ENCODE results near the gene OVOL3. TPM values are rescaled to one million over a fixed set of nuclear protein-coding genes. Genes with fewer than 3 reads are reported as not detected.
"Not testable (repeated sequence)": the region's sequence is repeated elsewhere in the genome, so short reads cannot be mapped to it uniquely, and the experiment has no call there.

The OVOL3 gene
- not detected for polyA plus RNA-seq (ENCODE audit: insufficient read length in 10 of 10)
- long read RNA-seq, donor 1 = 0 reads
- long read RNA-seq, donor 2 = 0 reads
- long read RNA-seq, donor 3 = 0 reads
- long read RNA-seq, donor 4 = 0 reads
- long read RNA-seq, donor 5 = 0 reads
- long read RNA-seq, donor 6 = 0 reads
- long read RNA-seq, donor 7 = 0 reads
- long read RNA-seq, donor 8 = 0 reads
- long read RNA-seq, donor 9 = 0 reads

DNA sequence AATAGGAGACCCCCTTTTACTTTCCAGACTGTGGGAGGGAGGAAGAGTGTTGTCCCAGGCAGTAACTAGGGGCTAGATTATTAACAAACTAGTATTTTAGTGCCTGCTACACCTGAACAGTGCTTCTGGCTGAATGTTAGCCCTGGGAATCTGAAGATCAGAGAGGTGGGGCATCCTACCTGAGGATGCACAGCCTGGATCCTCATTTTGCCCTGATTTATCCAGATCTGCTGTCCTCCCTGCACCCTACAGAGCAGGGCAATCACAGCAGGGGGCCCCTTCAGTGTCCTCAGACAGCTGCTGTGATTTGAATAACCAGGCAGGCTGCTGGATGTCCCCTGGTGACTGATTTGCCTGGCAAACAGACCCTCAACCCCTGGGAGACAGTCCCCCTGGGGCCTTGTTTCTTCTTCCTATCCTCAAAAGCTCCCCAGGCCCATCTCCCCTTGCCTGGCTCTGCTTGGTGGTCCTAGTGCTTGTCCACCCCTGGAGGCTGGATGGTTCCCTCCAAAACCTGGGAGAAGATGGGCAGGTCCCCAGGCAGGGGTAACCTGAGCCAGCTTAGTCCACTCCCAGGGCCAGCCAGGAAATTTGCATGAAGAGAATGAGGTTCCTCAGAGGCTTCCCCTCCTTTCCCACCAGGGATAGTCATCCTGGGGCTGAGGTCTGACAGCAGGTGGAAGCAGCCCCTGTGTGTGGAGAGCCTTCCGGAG lies at the start of gene OVOL3:
OVOL3 (plus strand) TSS at position 657 of the 713 bp plus-strand sequence. CDS start 60 bp downstream, outside the sequence.
- DNase-seq = no peak

DNA sequence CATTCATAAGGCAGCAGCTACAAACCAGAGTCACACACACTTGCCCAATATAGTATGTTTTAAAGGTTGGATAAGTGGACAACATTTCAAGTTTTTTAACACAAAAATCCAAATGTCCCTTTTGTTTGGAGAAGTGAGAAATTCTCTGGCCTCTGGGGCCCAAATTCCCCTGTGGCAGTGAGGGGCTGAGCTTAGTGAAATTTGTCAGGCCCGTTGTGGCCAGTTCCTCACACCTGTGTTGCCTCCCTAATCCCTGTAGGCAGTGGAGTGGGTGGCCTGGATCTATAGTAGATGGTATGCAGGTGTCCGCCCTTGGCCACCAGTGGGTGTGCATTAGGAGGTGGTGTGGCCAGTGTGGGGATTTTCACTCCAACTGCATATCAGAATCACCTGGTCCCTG lies 49.6 kb upstream of the OVOL3 start:
- no peak for DNase-seq

DNA sequence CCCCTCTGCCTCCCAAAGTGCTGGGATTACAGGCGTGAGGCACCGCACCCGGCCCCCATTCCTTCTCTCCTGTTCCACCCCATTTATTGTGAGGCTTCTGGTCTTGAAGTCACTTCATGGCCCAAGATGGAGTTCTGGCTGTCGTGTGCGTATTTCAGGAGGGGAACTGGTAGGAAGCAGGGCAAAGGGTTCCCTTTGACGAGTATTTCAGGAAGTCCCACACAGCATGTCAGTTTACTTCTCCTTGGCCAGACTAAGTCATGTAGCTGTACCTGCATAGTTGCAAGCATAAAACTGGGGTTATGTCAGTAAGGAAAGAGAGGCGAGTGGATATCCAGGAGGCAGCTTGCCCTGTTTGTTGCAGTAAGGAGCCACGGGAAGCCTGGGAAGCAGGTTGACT lies 46.1 kb upstream of the OVOL3 start:
- DNase-seq = no peak

DNA sequence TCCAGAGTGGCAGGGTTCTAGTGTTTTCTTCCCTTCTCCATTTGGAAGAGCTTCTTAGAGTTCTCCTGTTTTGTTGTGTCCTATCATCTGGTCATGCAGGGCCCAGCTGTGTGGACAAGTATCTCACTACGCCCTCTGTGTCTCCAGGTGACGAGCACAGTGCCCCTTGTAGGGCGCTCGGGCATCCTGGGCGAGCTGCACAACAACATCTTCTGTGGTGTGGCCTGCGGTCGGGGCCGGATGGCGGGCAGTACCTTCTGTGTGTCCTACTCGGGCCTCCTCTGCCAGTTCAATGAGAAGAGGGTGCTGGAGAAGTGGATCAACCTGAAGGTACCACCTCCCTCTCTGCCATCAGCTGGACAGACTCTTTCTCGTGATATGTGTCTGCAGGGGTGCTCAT lies 43.3 kb upstream of the OVOL3 start:
- DNase-seq = no peak

DNA sequence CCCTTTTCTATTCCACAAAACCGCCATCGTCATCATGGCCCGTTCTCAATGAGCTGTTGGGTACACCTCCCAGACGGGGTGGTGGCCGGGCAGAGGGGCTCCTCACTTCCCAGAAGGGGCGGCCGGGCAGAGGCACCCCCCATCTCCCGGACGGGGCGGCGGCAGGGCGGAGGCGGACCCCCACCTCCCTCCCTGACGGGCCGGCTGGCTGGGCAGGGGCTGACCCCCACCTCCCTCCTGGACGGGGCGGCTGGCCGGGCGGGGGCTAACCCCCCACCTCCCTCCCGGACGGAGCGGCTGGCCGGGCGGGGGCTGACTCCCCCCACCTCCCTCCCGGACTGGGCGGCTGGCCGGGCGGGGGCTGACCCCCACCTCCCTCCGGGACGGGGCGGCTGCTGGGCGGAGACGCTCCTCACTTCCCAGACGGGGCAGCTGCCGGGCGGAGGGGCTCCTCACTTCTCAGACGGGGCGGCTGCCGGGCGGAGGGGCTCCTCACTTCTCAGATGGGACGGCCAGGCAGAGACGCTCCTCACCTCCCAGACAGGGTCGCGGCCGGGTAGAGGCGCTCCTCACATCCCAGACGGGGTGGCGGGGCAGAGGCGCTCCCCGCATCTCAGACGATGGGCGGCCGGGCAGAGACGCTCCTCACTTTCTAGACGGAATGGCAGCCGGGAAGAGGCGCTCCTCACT lies 42.0 kb upstream of the OVOL3 start:
- not testable (repeated sequence) for DNase-seq

DNA sequence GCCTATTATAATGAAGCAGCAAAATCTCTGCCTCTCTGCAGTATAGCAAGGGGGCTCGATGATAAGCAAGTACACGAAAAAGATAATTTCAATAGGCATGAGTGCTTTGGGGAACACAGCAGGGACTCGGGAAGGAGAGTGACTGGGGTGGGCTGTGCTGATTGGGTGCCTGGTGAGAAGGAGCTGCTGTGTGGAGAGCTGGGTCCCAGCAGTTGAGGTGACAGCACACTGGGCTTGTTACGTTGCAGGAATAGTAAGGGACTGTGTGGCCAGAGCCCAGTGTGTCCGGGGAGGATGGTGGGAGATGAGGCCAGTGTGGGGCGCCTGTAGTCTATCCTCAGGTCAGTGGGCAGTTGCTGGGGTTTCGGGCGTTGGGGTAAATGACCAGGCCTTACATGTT lies 38.9 kb upstream of the OVOL3 start:
- no peak for DNase-seq

DNA sequence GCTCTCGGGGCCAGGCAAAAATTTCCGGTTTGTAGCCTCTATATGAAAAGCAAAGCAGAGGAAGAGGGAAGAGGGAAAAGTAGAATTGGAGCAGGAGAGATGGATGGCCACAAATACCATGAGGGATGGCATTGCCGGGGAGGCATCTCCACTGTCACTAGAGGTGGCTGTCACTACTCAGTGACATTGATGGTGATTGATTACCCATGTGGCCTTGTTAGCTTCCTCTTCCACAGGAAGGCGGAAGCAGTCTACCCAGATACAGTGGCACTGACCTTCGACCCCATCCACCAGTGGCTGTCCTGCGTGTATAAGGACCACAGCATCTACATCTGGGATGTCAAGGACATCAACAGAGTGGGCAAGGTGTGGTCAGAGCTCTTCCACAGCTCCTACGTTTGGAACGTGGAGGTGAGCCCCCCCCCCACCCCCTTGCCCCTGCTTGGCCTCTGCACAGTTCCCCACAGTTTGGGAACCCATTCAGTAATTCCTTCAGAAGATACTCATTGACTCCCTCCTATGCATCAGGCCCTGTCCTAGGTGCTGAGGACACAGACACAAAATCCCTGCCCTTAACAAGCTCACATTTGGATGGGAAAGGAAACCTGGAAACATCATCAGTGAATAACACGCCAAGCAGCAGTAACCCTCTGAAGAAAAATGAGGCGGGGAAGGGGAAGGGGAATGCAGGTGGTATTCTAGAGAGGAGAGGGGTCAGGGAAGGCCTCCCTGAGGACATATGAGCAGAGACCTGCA lies 37.6 kb upstream of the OVOL3 start:
- no peak for DNase-seq

DNA sequence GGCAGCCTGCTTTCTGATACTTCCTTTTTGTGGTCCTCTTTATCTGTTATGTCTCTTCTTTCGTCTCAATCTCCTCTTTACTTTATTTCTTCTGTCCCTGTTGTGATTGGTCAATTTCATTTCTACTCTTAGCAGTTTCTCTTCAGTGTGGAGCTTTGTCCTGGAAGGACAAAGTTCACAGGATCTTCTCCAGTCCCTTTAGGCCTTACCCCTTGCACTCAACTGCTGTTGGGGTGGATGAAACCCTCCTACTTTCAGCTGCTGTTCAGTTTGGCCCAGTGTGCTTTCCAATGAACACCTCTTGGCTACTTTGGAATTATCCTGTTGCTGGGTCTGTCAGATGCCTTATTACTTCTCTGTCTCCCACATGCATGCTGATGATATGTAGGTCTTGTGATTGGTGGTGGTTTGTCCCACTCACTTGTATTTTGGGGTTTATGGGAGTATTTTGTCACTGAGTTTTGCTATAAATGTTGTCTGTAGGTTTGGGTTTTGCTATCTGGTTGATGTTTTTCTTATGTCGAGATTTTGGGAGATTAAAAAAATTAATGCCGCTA lies 31.5 kb upstream of the OVOL3 start:
- no peak for DNase-seq

DNA sequence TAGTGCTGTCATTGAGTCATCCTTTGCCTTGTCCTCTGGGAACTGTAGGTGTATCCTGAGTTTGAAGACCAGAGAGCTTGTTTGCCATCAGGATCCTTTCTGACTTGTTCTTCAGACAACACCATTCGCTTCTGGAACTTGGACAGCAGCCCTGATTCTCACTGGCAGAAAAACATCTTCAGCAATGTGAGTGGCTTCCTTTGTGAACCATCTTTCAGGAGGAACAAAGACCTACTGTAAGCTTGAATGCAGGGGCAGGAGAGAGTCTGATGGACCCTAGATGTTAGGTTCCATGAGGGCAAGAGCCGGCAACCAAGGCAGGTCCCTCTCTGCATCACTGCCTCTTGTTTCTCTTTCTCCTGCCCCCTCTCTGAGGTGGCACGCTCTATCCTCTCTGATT lies 29.6 kb upstream of the OVOL3 start:
- DNase-seq = no peak

DNA sequence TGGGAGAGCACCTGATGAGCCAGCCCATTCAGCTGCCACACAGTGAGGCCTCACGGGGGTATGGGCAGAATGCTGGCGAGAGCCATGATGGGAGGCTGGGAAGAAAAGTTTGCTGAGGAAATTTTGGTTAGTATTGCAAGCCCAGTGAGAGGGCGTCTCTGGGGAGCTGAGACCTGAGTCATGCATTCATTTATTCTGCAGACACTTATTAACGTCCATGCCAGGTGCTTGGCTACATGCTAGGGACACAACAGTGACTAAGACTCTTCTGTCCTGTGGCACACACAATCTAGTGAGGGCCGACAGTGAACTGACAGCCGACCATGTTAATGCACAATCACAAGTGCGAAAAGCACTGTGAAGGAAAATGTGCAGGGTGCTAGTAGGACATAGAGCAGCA lies 29.0 kb upstream of the OVOL3 start:
- no peak for DNase-seq

DNA sequence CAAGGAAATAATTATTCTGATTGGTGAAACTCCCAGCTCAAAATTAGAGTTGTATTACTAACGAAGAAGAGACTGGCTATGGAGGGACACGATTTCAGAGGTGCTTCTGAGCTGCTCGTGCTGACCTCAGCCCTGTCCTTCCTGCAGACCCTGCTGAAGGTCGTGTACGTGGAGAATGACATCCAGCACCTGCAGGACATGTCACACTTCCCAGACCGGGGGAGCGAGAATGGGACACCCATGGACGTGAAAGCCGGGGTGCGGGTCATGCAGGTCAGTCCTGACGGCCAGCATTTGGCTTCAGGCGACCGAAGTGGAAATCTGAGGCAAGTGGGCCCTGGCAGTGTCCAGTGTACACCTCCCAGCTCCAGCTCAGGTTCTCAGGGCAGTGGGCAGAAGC lies 28.0 kb upstream of the OVOL3 start:
- no peak for DNase-seq

DNA sequence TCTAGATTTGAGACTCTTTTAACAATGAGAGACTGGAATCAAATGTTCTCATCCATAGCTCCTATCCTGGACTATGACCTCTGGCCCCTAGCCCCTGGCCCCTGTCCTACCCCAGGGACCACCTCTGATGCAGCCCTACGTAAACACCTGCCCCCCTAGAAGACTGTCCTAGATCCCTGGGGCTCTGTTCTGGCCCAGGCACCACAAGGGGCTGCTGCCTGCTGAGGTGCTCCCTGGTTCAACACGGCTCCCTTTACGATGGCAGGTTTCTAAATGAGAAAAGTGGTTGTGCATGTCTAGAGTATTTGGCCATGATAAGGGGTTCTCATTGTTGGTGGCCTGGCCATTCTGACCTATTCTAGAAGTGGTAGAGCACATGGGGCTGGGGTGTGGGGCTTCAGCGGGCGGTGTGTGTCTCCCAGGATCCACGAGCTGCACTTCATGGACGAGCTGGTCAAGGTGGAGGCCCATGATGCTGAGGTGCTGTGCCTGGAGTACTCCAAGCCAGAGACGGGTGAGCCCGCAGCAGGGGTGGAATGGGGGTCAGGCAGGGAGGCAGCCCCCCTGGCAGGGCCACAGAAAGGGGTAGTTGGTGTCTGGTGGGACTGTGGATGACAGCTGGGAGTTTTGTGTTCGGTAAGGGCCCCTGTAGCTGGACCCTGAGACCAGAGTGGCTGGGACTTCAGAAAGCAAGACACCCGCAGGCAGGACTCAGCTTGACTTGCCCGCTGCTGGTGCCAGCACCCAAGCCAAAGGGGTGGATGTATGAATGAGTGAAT lies 26.5 kb upstream of the OVOL3 start:
- no peak for DNase-seq

DNA sequence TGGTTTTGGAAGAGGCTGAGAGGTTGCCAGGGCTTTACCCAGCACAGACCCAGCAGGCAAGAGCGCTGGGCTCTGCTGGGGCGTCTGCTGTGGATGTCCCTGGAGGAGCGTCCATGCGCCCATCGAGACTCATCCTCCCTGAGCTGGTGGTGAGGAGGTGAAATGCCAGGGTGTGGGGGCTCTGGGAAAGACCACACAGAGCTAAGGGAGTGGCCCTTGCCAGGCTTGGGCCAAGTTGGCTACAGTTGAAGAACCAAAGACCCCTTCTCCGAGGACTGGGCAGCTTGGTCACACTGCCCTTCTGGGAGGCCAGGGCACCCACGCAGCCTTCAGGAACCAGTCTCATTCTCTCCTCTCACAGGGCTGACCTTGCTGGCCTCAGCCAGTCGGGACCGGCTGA lies 24.6 kb upstream of the OVOL3 start:
- no peak for DNase-seq

DNA sequence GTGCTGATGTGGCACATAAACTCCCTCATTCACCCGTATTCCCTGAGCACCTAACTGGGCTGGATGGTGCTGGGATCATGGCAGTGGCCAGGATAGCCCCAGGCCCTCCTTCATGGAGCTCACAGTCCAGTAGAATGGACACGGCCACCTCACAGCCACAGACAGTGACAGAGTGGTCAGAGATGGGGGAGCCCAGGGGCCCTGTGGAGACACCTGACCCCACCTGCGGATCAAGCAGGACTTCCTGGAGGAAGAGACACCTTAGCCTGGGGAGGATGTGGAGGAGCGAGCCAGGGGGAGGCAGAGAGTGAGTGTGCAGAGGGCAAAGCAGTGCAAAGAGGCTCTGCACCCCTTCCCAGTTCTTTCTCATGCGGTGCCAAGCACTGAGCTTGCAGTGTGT lies 21.1 kb upstream of the OVOL3 start:
- no peak for DNase-seq

DNA sequence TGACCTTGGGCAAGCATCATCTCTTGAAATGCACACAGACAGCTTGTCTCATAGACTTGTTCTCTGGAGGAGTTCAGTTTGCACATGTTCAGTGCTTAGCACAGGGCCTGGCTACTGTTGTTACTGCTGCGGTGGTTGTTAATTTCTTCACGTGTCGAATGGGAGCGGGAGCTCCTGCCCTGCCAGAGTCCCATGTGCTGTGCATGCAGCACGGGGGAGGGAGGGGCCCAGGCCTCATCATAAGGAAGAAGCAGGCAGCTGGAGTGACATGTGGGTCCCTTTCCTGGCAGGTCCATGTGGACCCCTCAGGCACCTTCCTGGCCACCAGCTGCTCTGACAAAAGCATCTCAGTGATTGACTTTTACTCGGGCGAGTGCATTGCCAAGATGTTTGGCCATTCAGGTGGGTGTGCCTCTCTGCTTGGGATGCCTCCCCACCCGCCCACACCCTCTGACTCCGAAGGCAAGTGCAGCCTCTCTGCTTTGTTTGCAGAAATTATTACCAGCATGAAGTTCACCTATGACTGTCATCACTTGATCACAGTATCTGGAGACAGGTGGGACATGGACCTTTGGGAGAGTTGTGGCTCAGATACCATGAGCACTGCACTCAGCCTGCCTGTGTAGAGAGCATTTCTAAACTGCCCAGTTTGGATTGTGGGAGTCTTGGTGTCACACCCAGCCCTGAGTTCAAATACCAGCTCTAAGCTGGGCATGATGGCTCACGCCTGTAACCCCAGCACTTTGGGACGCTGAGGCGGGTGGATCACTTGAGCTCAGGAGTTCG lies 19.8 kb upstream of the OVOL3 start:
- no peak for DNase-seq

DNA sequence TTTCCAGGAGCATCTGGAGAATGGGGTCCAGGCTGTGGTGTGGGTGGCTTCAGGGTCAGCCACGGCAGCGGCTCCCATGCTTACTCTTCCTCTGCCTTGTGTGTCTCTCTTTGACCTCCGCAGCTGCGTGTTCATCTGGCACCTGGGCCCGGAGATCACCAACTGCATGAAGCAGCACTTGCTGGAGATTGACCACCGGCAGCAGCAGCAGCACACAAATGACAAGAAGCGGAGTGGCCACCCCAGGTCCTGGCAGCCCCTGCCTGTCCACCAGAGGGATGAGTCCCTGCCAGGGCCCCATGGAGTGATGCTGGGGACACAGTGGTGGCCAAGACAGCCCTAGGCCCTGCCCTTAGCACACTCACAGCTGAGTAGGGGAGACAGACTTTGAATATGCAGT lies 18.4 kb upstream of the OVOL3 start:
- DNase-seq = no peak

DNA sequence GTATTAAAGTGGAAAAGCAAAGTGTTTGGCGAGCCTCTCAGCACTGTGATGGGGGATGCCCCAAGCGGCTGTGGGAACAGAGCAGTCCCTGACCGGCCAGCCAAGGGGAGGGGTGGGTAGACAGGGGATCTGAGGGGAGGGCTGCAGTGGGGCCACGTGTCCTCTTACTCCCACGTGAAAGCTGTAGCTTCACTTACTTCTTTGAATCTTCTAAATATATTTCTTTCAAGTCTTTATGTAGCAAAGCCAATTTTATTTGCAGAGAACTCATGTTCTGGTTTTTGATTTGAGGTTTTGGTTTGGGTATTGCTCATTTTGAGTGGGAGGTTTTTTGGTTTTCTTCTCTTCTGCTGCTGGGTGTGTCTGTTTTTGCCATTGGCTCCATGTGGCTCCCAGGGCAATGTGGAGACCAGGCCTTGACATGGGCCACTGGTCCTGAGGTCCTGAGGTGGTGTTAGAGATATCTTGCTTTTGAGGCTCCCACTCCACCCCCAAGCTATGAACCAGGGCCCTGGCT lies 17.7 kb upstream of the OVOL3 start:
- no peak for DNase-seq

DNA sequence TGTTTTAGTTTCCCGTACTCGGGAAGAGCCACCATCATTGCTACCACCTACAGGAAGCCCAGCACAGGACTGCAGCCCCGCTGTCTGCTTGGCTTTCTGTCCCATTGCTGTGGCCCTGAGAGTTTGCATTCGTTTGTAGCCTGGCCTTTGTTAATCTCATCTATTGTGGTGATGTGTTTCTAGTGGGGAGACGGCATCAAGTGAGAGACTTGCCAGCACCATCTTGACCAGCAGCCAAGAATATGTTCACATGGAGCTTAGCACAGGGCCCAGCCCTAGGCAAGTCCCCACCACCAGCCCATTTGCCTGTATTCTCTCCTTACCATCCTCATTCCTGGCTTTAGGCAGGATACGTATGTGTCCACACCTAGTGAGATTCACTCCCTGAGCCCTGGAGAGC lies 17.3 kb upstream of the OVOL3 start:
- no peak for DNase-seq

DNA sequence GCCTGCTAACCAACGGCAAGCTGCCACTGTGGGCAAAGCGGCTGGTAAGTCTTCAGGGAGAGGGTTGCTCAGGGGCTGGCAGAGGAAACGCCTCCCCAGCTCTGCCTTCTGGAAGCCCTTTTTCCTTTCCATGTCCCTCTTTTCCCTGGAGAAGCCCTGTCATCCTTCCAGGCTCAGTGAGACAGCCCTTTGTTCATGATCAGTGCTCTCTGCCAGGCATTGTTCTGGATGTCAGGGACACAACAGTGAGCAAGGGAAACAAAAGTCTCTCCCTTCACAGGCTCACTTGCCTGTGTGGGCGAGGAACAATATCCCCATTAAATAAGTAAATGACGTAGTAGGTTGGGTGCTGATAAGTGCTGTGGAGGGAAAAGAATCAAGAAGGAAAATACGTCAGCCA lies 13.9 kb upstream of the OVOL3 start:
- no peak for DNase-seq

DNA sequence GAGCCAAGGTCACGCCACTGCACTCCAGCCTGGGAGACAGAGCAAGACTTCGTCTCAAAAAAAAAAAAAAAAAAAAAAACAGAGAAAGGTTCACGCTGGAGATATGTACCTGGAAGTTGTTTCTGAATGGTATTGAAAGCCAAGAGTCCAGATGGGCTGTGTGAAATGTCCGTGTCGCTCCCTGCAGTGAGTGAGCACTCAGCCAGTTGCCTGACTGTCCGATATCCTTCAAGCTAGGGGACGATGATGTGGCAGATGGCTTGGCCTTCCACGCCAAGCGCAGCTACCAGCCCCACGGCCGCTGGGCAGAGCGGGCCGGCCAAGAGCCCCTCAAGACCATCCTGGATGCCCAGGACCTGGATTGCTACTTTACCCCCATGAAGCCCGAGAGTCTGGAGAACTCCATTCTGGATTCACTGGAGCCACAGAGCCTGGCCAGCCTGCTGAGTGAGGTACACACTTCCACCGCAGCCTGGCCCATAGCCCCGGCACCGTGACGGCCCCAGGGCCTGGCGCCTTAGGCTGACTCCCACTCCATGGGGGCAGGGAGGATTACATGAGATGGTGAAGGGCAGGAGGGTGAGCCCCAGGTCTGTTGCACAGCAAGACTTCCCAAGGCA lies 11.7 kb upstream of the OVOL3 start:
- no peak for DNase-seq

Measured in muscle of back (tissue), 13 donors.